ENCODE data around the gene CBY2. TPM values are rescaled to one million over a fixed set of nuclear protein-coding genes. Genes with fewer than 3 reads are reported as not detected.

CBY2 gene
- total RNA-seq, 1 donor from 2014 or later = not detected

- TF ChIP-seq, protein P1, sequence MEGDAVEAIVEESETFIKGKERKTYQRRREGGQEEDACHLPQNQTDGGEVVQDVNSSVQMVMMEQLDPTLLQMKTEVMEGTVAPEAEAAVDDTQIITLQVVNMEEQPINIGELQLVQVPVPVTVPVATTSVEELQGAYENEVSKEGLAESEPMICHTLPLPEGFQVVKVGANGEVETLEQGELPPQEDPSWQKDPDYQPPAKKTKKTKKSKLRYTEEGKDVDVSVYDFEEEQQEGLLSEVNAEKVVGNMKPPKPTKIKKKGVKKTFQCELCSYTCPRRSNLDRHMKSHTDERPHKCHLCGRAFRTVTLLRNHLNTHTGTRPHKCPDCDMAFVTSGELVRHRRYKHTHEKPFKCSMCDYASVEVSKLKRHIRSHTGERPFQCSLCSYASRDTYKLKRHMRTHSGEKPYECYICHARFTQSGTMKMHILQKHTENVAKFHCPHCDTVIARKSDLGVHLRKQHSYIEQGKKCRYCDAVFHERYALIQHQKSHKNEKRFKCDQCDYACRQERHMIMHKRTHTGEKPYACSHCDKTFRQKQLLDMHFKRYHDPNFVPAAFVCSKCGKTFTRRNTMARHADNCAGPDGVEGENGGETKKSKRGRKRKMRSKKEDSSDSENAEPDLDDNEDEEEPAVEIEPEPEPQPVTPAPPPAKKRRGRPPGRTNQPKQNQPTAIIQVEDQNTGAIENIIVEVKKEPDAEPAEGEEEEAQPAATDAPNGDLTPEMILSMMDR (IDR thresholded peaks at IDR 0.05; ENCODE audit: insufficient read depth, low read length, poor library complexity, severe bottlenecking) = no peak
- Histone ChIP-seq H3K36me3 (ENCODE audit: control insufficient read depth, insufficient read depth, low read length) (no peaks in the 10 kb centered on the region), H3K4me3 (ENCODE audit: low read depth, low read length) (no peak overlapping the region), H3K27me3 (ENCODE audit: control insufficient read depth, insufficient read depth, low read length) (no peaks in the 10 kb centered on the region)
- DNase-seq (ENCODE audit: low read depth) = no peak
These were observed 15.2 kb downstream of the CBY2 start for GRCh38 chr13:45717349-45717748.

DNA sequence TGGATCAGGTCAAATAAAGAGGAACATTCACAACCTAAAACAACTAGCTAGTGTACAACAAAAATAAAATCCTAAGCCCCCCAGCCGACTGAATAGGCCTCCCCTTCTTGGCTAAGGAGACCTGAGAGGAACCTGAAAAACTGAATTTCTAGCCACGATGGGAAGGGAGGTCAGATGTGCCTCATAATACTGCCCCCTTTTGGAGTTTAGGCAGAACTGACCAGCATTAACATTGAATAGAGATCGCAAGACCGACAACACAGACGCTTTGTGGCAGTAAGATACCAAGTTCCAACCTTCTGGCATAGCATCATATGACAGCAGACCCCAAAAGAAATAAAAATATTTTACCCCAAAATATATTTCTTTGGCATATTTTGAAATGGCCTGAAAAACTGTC lies 15.9 kb downstream of the CBY2 start:
- Histone ChIP-seq H3K4me3 (ENCODE audit: low read depth, low read length) (no peak overlapping the region), H3K27me3 (ENCODE audit: control insufficient read depth, insufficient read depth, low read length) (no peaks in the 10 kb centered on the region), H3K36me3 (ENCODE audit: control insufficient read depth, insufficient read depth, low read length) (no peaks in the 10 kb centered on the region)
- no peak for DNase-seq (ENCODE audit: low read depth)
- TF ChIP-seq, protein P1 (IDR thresholded peaks at IDR 0.05; ENCODE audit: insufficient read depth, low read length, poor library complexity, severe bottlenecking) = peak; percentile 43

DNA sequence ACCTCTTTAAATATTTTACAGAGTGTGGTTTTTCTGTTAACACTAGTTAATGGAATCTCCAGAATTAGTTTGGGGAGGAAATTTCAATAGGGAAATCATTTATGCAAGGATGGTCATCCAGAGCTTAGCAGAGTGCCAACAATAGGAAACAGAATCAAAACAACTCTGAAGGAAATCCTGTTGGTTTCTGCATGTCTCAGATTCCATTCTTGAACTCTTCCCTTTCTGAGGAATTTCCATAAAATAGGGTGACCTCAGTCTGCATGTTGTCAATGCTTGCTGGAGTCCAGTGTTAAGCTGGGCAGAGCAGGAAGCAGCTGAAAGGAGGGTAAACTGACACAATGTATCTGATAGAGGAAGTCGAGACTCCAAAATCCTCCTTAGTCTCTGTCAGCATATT lies 16.9 kb downstream of the CBY2 start:
- DNase-seq (ENCODE audit: low read depth) = peak; percentile 19
- Histone ChIP-seq H3K27me3 (ENCODE audit: control insufficient read depth, insufficient read depth, low read length) (no peaks in the 10 kb centered on the region), H3K36me3 (ENCODE audit: control insufficient read depth, insufficient read depth, low read length) (no peaks in the 10 kb centered on the region), H3K4me3 (ENCODE audit: low read depth, low read length) (no peak overlapping the region)
- TF ChIP-seq, protein P1 (IDR thresholded peaks at IDR 0.05; ENCODE audit: insufficient read depth, low read length, poor library complexity, severe bottlenecking) = no peak

DNA sequence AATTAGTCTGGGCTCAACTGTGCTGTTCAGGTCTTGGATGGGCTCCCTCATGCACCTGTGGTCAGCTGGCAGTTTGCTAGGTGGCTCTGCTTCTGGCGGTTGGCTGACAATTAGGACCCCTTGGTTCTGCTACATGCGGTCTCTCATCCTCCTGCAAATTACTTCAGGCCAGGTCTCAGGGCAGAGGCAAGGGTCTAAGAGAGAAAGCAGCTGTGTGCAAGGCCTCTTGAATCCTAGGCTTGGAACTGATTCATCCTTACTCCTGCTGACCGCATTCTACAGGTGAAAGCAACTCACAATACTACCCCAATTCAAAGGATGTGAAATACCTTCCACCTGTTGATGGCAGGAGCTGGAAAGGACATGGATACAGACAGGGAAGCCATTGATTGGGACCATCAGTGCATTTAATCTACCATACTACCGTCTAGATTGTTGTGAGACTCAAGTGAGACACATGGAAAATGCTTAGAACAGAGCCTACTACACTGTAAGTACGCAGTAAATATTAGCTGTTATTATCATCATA lies 19.1 kb downstream of the CBY2 start:
- no peak for DNase-seq (ENCODE audit: low read depth)
- H3K36me3 ChIP-seq (ENCODE audit: control insufficient read depth, insufficient read depth, low read length) = no peaks in the 10 kb centered on the region
- TF ChIP-seq, protein P1 (IDR thresholded peaks at IDR 0.05; ENCODE audit: insufficient read depth, low read length, poor library complexity, severe bottlenecking) = no peak
- H3K27me3 ChIP-seq (ENCODE audit: control insufficient read depth, insufficient read depth, low read length) = no peaks in the 10 kb centered on the region
- H3K4me3 ChIP-seq (ENCODE audit: low read depth, low read length) = no peak overlapping the region

DNA sequence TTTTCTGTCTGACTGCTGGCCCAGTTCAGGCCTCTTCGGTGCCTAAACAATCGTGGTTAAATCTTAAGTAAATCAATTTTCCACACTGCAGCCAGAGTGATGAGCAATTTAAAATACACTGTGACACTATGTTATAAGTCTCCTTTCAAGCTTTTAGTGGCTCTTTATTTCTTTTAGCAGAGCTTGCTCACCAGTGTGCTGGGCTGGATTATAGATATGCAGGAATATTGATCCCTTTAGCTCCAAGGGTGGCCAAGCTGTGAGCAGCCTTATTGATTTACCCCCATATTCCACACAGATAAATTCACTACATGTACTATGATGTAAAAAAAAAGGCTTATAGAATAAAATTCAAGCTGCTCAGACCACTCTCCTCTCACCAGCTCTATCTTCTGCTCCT lies 21.7 kb downstream of the CBY2 start:
- Histone ChIP-seq H3K27me3 (ENCODE audit: control insufficient read depth, insufficient read depth, low read length) (no peaks in the 10 kb centered on the region), H3K4me3 (ENCODE audit: low read depth, low read length) (no peak overlapping the region), H3K36me3 (ENCODE audit: control insufficient read depth, insufficient read depth, low read length) (no peaks in the 10 kb centered on the region)
- TF ChIP-seq, protein P1 (IDR thresholded peaks at IDR 0.05; ENCODE audit: insufficient read depth, low read length, poor library complexity, severe bottlenecking) = no peak
- no peak for DNase-seq (ENCODE audit: low read depth)

GRCh38 chr13:45728759-45729158 lies 26.6 kb downstream of the CBY2 start:
- no peaks in the 10 kb centered on the region for H3K36me3 ChIP-seq (ENCODE audit: control insufficient read depth, insufficient read depth, low read length)
- H3K4me3 ChIP-seq (ENCODE audit: low read depth, low read length) = no peak overlapping the region
- TF ChIP-seq, protein P1 (IDR thresholded peaks at IDR 0.05; ENCODE audit: insufficient read depth, low read length, poor library complexity, severe bottlenecking) = peak; percentile 29
- DNase-seq (ENCODE audit: low read depth) = no peak
- peaks cover 5% of the 10 kb centered on the region for H3K27me3 ChIP-seq (ENCODE audit: control insufficient read depth, insufficient read depth, low read length)
